ENCODE results near the gene CRYBA2. TPM values are rescaled to one million over a fixed set of nuclear protein-coding genes. Genes with fewer than 3 reads are reported as not detected.

CRYBA2 gene
- total and polyA plus RNA-seq, 2 of the 8 experiments (the other 6 are each of a cell fraction or from before 2014, with no cell fraction given): not detected

DNA sequence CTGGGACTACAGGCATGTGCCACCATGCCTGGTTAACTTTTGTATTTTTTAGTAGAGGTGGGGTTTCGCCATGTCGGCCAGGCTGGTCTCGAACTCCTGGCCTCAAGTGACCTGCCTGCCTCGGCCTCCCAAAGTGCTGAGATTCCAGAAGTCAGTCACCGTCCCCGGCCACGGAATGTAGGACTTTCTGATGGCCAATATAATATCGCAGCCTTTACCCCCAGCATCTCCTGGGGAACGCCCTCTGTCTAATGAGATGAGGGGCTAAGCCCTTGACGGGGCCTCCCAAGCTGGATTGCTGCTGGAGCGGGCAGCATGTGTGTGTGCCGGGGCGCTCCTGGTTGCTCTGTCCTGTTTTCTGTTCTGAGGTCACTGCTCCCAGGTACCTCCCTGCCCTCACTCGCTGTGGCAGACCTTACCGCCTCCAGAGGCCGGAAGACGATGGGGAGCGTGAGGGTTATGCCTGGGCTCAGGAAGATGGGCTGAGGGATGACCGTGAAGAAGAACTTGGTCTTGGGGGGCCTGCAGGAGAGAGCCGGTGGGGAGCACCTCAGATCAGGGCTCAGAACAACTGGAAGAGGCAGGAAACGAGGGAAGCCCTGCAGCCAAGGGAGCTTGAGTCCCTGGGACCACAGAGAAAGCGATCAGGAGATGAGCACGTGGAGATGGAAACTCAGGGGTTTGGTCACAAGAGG lies 39.0 kb upstream of the CRYBA2 start (continued):
- no peak for TF ChIP-seq SAP30 (IDR thresholded peaks at IDR 0.05; ENCODE audit: insufficient read depth, insufficient replicate concordance, low read length)
